HepG2 (cell line): ENCODE results near the gene LTA. TPM values are rescaled to one million over a fixed set of nuclear protein-coding genes. Genes with fewer than 3 reads are reported as not detected.
A peak's percentile ranks its signal among the peaks of the same experiment; 100 is the strongest.

Source experiments
- XBP1 ChIP-seq: sonication (generic); formaldehyde crosslinking; IDR thresholded peaks from 2 replicates; pipeline ENCODE4 v1.5.0; 2020; ENCODE audit warnings: missing genetic modification reagents
- ZNF672 ChIP-seq: sonication (generic); formaldehyde crosslinking; IDR thresholded peaks from 2 replicates; pipeline ENCODE4 v1.8.1; 2022; ENCODE audit warnings: missing genetic modification reagents
- ZNF724P ChIP-seq: sonication (generic); formaldehyde crosslinking; IDR thresholded peaks from 2 replicates; pipeline ENCODE4 v1.8.0; 2022; ENCODE audit warnings: missing genetic modification reagents, borderline replicate concordance
- polyA plus RNA-seq, 8 experiments: library from polyadenylated mRNA; depleted of rRNA in 3 of 8; stranded (reverse) in 7 of 8; unstranded in 1 of 8; fragments of >200 nt; fragmentation: Illumina TruSeq in 4 of 8; extraction: Trizol in 4 of 8; gene quantifications; 2 replicates each; pipeline versions ENCODE4 v1.2.1 to v1.2.3, GENCODE V29; 2011 to 2016; ENCODE audit warnings: low read depth in 4 of 8, missing spikeins in 1 of 8, mixed read lengths in 1 of 8; ENCODE audit not compliant: insufficient read depth in 1 of 8
- total RNA-seq, 5 experiments: library from RNA; depleted of rRNA; stranded (reverse); fragments of >200 nt; fragmentation: Illumina TruSeq; extraction: Trizol; gene quantifications; 2 replicates each; pipeline ENCODE4 v1.2.3, GENCODE V29; 2016; ENCODE audit warnings: low read depth in 1 of 5
- TF ChIP-seq, protein P1 (sequence below): sonication (generic); formaldehyde crosslinking; IDR thresholded peaks from 2 replicates; pipeline ENCODE4 v1.4.0; 2020; ENCODE audit warnings: mild to moderate bottlenecking, missing genetic modification reagents, borderline replicate concordance
- TF ChIP-seq, protein P2 (sequence below): sonication (generic); formaldehyde crosslinking; IDR thresholded peaks from 2 replicates; pipeline ENCODE4 v1.4.0; 2020; ENCODE audit warnings: missing genetic modification reagents
- TF ChIP-seq, protein P3 (sequence below): fragments of 450-650 bp; IDR thresholded peaks from 2 replicates; pipeline ENCODE4 v1.6.1; 2017
- TF ChIP-seq, protein P4 (sequence below): IDR thresholded peaks from 2 replicates; pipeline ENCODE4 v1.6.1; 2018; ENCODE audit warnings: missing genetic modification reagents, mild to moderate bottlenecking, missing compliant biosample characterization

Gene LTA
- total and polyA plus RNA-seq, 2 of the 13 experiments (the other 11 are each of a cell fraction or from before 2014, with no cell fraction given) = 0.09 TPM; not detected in 1

DNA sequence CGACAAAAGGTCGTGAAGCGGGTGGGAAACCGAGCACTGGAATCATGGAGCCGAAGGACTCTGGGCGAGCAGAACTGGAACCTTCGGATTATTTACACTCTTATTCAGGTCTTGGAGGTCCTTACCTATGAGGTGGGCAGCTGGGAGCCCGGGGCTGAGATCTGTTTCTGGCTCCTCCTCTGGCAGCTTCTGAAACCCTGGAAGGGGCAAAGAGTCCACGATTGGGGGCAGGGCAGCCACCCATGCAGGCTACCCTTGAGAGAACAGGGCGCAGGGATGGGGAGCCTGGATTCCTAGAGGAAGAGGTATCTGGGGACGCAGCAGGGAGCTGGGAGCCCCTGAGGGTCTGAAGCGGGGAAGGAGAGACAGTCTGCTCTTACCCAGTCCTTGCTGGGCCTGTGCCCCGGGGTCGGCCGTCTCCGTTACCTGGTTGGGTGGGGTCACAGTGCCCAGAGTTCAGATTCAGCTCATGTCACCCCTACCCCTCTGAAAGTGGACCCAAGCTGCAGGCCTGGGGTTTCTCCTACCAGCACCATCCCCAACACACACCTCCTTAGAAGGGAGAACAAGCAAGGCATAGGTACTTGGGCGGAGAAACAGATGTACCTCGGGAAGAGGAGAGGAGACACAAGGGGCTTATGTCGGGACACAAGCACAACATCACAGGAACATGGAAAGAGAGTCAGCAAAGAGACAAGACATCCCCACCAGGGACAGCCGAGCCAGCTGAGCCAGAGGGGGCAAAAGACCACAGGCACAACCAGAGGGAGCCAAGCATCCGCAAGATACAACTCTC, 9.5 kb downstream of the LTA start (continued):
- TF ChIP-seq, protein P1, sequence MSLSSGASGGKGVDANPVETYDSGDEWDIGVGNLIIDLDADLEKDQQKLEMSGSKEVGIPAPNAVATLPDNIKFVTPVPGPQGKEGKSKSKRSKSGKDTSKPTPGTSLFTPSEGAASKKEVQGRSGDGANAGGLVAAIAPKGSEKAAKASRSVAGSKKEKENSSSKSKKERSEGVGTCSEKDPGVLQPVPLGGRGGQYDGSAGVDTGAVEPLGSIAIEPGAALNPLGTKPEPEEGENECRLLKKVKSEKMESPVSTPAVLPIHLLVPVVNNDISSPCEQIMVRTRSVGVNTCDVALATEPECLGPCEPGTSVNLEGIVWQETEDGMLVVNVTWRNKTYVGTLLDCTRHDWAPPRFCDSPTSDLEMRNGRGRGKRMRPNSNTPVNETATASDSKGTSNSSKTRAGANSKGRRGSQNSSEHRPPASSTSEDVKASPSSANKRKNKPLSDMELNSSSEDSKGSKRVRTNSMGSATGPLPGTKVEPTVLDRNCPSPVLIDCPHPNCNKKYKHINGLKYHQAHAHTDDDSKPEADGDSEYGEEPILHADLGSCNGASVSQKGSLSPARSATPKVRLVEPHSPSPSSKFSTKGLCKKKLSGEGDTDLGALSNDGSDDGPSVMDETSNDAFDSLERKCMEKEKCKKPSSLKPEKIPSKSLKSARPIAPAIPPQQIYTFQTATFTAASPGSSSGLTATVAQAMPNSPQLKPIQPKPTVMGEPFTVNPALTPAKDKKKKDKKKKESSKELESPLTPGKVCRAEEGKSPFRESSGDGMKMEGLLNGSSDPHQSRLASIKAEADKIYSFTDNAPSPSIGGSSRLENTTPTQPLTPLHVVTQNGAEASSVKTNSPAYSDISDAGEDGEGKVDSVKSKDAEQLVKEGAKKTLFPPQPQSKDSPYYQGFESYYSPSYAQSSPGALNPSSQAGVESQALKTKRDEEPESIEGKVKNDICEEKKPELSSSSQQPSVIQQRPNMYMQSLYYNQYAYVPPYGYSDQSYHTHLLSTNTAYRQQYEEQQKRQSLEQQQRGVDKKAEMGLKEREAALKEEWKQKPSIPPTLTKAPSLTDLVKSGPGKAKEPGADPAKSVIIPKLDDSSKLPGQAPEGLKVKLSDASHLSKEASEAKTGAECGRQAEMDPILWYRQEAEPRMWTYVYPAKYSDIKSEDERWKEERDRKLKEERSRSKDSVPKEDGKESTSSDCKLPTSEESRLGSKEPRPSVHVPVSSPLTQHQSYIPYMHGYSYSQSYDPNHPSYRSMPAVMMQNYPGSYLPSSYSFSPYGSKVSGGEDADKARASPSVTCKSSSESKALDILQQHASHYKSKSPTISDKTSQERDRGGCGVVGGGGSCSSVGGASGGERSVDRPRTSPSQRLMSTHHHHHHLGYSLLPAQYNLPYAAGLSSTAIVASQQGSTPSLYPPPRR (CRISPR knock-in tag) = peak; percentile 8; the same call in 1 of the 2 replicates
- TF ChIP-seq XBP1 (CRISPR knock-in tag) (no peak), ZNF672 (CRISPR knock-in tag) (no peak), ZNF724P (CRISPR knock-in tag) (0 out of 2 replicates have a peak, but pooled peaks have one; percentile 4)
- TF ChIP-seq, protein P2, sequence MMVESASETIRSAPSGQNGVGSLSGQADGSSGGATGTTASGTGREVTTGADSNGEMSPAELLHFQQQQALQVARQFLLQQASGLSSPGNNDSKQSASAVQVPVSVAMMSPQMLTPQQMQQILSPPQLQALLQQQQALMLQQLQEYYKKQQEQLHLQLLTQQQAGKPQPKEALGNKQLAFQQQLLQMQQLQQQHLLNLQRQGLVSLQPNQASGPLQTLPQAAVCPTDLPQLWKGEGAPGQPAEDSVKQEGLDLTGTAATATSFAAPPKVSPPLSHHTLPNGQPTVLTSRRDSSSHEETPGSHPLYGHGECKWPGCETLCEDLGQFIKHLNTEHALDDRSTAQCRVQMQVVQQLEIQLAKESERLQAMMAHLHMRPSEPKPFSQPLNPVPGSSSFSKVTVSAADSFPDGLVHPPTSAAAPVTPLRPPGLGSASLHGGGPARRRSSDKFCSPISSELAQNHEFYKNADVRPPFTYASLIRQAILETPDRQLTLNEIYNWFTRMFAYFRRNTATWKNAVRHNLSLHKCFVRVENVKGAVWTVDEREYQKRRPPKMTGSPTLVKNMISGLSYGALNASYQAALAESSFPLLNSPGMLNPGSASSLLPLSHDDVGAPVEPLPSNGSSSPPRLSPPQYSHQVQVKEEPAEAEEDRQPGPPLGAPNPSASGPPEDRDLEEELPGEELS (CRISPR knock-in tag) = no peak
- TF ChIP-seq, protein P3, sequence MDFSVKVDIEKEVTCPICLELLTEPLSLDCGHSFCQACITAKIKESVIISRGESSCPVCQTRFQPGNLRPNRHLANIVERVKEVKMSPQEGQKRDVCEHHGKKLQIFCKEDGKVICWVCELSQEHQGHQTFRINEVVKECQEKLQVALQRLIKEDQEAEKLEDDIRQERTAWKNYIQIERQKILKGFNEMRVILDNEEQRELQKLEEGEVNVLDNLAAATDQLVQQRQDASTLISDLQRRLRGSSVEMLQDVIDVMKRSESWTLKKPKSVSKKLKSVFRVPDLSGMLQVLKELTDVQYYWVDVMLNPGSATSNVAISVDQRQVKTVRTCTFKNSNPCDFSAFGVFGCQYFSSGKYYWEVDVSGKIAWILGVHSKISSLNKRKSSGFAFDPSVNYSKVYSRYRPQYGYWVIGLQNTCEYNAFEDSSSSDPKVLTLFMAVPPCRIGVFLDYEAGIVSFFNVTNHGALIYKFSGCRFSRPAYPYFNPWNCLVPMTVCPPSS = no peak
- TF ChIP-seq, protein P4, sequence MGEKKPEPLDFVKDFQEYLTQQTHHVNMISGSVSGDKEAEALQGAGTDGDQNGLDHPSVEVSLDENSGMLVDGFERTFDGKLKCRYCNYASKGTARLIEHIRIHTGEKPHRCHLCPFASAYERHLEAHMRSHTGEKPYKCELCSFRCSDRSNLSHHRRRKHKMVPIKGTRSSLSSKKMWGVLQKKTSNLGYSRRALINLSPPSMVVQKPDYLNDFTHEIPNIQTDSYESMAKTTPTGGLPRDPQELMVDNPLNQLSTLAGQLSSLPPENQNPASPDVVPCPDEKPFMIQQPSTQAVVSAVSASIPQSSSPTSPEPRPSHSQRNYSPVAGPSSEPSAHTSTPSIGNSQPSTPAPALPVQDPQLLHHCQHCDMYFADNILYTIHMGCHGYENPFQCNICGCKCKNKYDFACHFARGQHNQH = 0 out of 2 replicates have a peak, but pooled peaks have one; percentile 5
